Measurements from ENCODE around the gene ABCB4.

Gene ABCB4

GRCh38 chr7:87424075-87424474, 51.4 kb downstream of the ABCB4 start:
- DNase-seq (ENCODE audit: low spot score): no peak

- no peak for DNase-seq (ENCODE audit: low spot score)
These were observed 55.3 kb downstream of the ABCB4 start for GRCh38 chr7:87420173-87420572.

- DNase-seq (ENCODE audit: low spot score): peak; percentile 72
These were observed 58.5 kb downstream of the ABCB4 start for GRCh38 chr7:87416682-87417587.

- DNase-seq (ENCODE audit: low spot score): no peak
These were observed 60.7 kb downstream of the ABCB4 start for GRCh38 chr7:87414794-87415188.

- DNase-seq (ENCODE audit: low spot score): peak; percentile 45
These were observed 61.3 kb downstream of the ABCB4 start for GRCh38 chr7:87413951-87414793.

- no peak for DNase-seq (ENCODE audit: low spot score)
These were observed 62.5 kb downstream of the ABCB4 start for GRCh38 chr7:87413029-87413428.

GRCh38 chr7:87411186-87411585, 64.3 kb downstream of the ABCB4 start:
- DNase-seq (ENCODE audit: low spot score): no peak

- no peak for DNase-seq (ENCODE audit: low spot score)
These were observed 70.8 kb downstream of the ABCB4 start for GRCh38 chr7:87404674-87405073.

- DNase-seq (ENCODE audit: low spot score): no peak
These were observed 77.0 kb downstream of the ABCB4 start for GRCh38 chr7:87398446-87398845.

- DNase-seq (ENCODE audit: low spot score): no peak
These were observed 79.9 kb downstream of the ABCB4 start for GRCh38 chr7:87395442-87396020.

GRCh38 chr7:87391020-87391701, 84.3 kb downstream of the ABCB4 start:
- DNase-seq (ENCODE audit: low spot score): peak; percentile 7

GRCh38 chr7:87380905-87381304, 94.6 kb downstream of the ABCB4 start:
- DNase-seq (ENCODE audit: low spot score): no peak

- DNase-seq (ENCODE audit: low spot score): no peak
These were observed 99.6 kb downstream of the ABCB4 start for GRCh38 chr7:87375662-87376435.

- no peak for DNase-seq (ENCODE audit: low spot score)
These were observed 104.8 kb downstream of the ABCB4 start for GRCh38 chr7:87370660-87371180.

- no peak for DNase-seq (ENCODE audit: low spot score)
These were observed 106.3 kb downstream of the ABCB4 start for GRCh38 chr7:87369216-87369615.

GRCh38 chr7:87364246-87364645, 111.2 kb downstream of the ABCB4 start:
- DNase-seq (ENCODE audit: low spot score): no peak

- no peak for DNase-seq (ENCODE audit: low spot score)
These were observed 112.1 kb downstream of the ABCB4 start for GRCh38 chr7:87363342-87363741.

- DNase-seq (ENCODE audit: low spot score): no peak
These were observed 114.2 kb downstream of the ABCB4 start for GRCh38 chr7:87361320-87361719.

GRCh38 chr7:87359366-87359765, 116.1 kb downstream of the ABCB4 start:
- no peak for DNase-seq (ENCODE audit: low spot score)

- no peak for DNase-seq (ENCODE audit: low spot score)
These were observed 119.0 kb downstream of the ABCB4 start for GRCh38 chr7:87356448-87356847.

- DNase-seq (ENCODE audit: low spot score): peak; percentile 22
These were observed 120.7 kb downstream of the ABCB4 start for GRCh38 chr7:87354749-87355148.
